Adrenal gland (tissue), 12 donors: ENCODE data around the gene EXOC3. TPM values are rescaled to one million over a fixed set of nuclear protein-coding genes. Genes with fewer than 3 reads are reported as not detected.
A peak's percentile ranks its signal among the peaks of the same experiment; 100 is the strongest.

ENCODE experiments used
- DNase-seq, 7 donors: peaks; one replicate each; pipeline ENCODE4 v3.0.0-alpha.2; 2019 to 2020
- H3K27ac ChIP-seq, 5 donors: fragments of 200-600 bp; sonication (generic) in 4 of 5; 1 replicate in 3 of 5; 2 replicates in 2 of 5; pipeline versions ENCODE4 v1.5.1 to v1.8.0; 2016 to 2020; ENCODE audit warnings: mild to moderate bottlenecking in 1 of 5
- H3K27me3 ChIP-seq: fragments of 200-600 bp; 2 replicates; pipeline ENCODE4 v1.8.0; 2021
- H3K36me3 ChIP-seq, 2 donors: fragments of 200-600 bp; replicated peaks in 1 of 2; 1 replicate in 1 of 2; 2 replicates in 1 of 2; pipeline versions ENCODE4 v1.5.1 to v1.8.0; 2018 to 2022
- H3K4me1 ChIP-seq, 2 donors: fragments of 200-600 bp; replicated peaks in 1 of 2; 1 replicate in 1 of 2; 2 replicates in 1 of 2; pipeline versions ENCODE4 v1.5.1 to v1.8.0; 2018 to 2021
- H3K4me3 ChIP-seq, 4 donors: fragments of 200-600 bp; sonication (generic) in 3 of 4; one replicate each; pipeline ENCODE4 v1.5.1; 2016 to 2018
- H3K9me3 ChIP-seq, 3 donors: fragments of 200-600 bp; sonication (generic) in 1 of 3; replicated peaks in 1 of 3; 1 replicate in 2 of 3; 2 replicates in 1 of 3; pipeline versions ENCODE4 v1.5.1 to v1.8.0; 2016 to 2021
- CTCF ChIP-seq, 6 experiments: fragments of 450-650 bp in 4 of 6; fragments of 200-600 bp in 2 of 6; sonication (generic) in 1 of 6; IDR thresholded peaks; 1 replicate in 5 of 6; 2 replicates in 1 of 6; pipeline versions ENCODE4 v1.5.1 to v1.8.0; 2016 to 2021; ENCODE audit warnings: antibody characterized with exemption in 6 of 6, mild to moderate bottlenecking in 2 of 6, moderate library complexity in 1 of 6
- POLR2A ChIP-seq, 2 donors: fragments of 450-650 bp; IDR thresholded peaks; one replicate each; pipeline ENCODE4 v1.6.1; 2017; ENCODE audit warnings: antibody characterized with exemption in 2 of 2, mild to moderate bottlenecking in 2 of 2, moderate library complexity in 1 of 2
- WGBS, 4 donors: extraction: QIAGEN DNeasy Blood & Tissue Kit in 2 of 4; methylation state at CpG; one replicate each; pipeline versions ENCODE4 v1.1.5 to v1.1.7; 2013 to 2017; 5-methylcytosine and 5-hydroxymethylcytosine counted together
- intact Hi-C, 2 donors: fragments of 100-400 bp; cut with DNase I; formaldehyde crosslinking; loops; one replicate each; pipeline versions ENCODE4 v1.14.1 to v1.15.0; 2022 to 2023
- polyA plus RNA-seq, 3 donors: library from polyadenylated mRNA; stranded (reverse); fragments of 200-250 nt in 2 of 3; fragments of 350-450 nt in 1 of 3; fragmentation: Illumina TruSeq in 1 of 3; extraction: RNeasy Lipid Tissue Mini Kit (QIAGEN cat#74804) in 1 of 3; gene quantifications; one replicate each; pipeline ENCODE4 v1.2.3, GENCODE V29; 2013 to 2014
- total RNA-seq, 9 donors: library from RNA; depleted of rRNA in 4 of 9; stranded (reverse); fragments of >200 nt in 4 of 9; fragments of 120-200 nt in 1 of 9; fragmentation: NEBNext Ultra II Directional in 1 of 9; extraction: Animal tissue kit (Norgen Biotek cat#: 25700) in 1 of 9; gene quantifications; one replicate each; pipeline versions ENCODE4 v1.1.0 to v1.2.4, GENCODE V29; 2013 to 2023
- donor health status: healthy with polysubstance abuse.
- donor health status: Bipolar disorder and iron deficiency.
- donor health status: DM: yes; HTN: yes; CAD: no.
- donor health status: DM: no; HTN: no; CAD: no.
- donor health status: DM: no; HTN: no; CAD: no.
- donor health status: DM: yes; HTN: yes; CAD: no.

The EXOC3 gene
- total and polyA plus RNA-seq, 12 donors, result 24.7 to 66.4 (median 42.7) TPM

GRCh38 chr5:464446-464842, 21.5 kb downstream of the EXOC3 start:
- Histone ChIP-seq H3K36me3 (peaks cover 0 to 65% of the 10 kb centered on the region in 2 donors), H3K4me3 (no peak overlapping the region), H3K27ac (no peak overlapping the region), H3K4me1 (no peaks in the 10 kb centered on the region), H3K27me3 (no peaks in the 10 kb centered on the region), H3K9me3 (no peaks in the 10 kb centered on the region)
- 90 to 96% (median 95%) methylated on average over 15 to 19 of the region's 19 CpGs for WGBS, 4 donors
- intact Hi-C loops, result no loop called here
- no peak for TF ChIP-seq CTCF (IDR thresholded peaks at IDR 0.05)
- no peak for TF ChIP-seq POLR2A (IDR thresholded peaks at IDR 0.05)
- DNase-seq, result peak in 3 of 7 donors; percentile 1 to 9 (median 3)

- peak in 3 of 7 donors; percentile 0 to 10 (median 3) for DNase-seq
- no peak overlapping the region for H3K4me3 ChIP-seq
- 94 to 95% (median 95%) methylated on average over 24 to 63 of the region's 63 CpGs for whole genome bisulfite sequencing, 4 donors
- intact Hi-C loops, result no loop called here
- no peak overlapping the region for H3K27ac ChIP-seq
- peaks cover 0 to 60% of the 10 kb centered on the region in 2 donors for H3K36me3 ChIP-seq
- no peaks in the 10 kb centered on the region for H3K4me1 ChIP-seq
- H3K9me3 ChIP-seq, result no peaks in the 10 kb centered on the region
- TF ChIP-seq CTCF (IDR thresholded peaks at IDR 0.05), result no peak
- TF ChIP-seq POLR2A (IDR thresholded peaks at IDR 0.05), result no peak
- no peaks in the 10 kb centered on the region for H3K27me3 ChIP-seq
These were observed 22.0 kb downstream of the EXOC3 start for GRCh38 chr5:464843-465590.

- intact Hi-C loops, result no loop called here
- no peaks in the 10 kb centered on the region for H3K27me3 ChIP-seq
- H3K27ac ChIP-seq, result no peak overlapping the region
- 88 to 96% (median 90%) methylated on average over 16 to 29 of the region's 29 CpGs for WGBS, 4 donors
- H3K36me3 ChIP-seq, result peaks cover 0 to 52% of the 10 kb centered on the region in 2 donors
- no peak overlapping the region for H3K4me3 ChIP-seq
- H3K4me1 ChIP-seq, result peaks cover 0 to 6% of the 10 kb centered on the region in 2 donors
- no peaks in the 10 kb centered on the region for H3K9me3 ChIP-seq
- DNase-seq, result peak in 1 of 7 donors; percentile 4
- TF ChIP-seq POLR2A (IDR thresholded peaks at IDR 0.05) (no peak), CTCF (IDR thresholded peaks at IDR 0.05) (no peak)
These were observed 22.8 kb downstream of the EXOC3 start for GRCh38 chr5:465591-466403.

GRCh38 chr5:466661-467310, 23.8 kb downstream of the EXOC3 start:
- 90 to 94% (median 92%) methylated on average over 17 to 30 of the region's 30 CpGs for WGBS, 4 donors
- TF ChIP-seq POLR2A (IDR thresholded peaks at IDR 0.05), result no peak
- no peak for TF ChIP-seq CTCF (IDR thresholded peaks at IDR 0.05)
- Histone ChIP-seq H3K4me1 (peaks cover under 1 to 15% of the 10 kb centered on the region in 2 donors), H3K4me3 (no peak overlapping the region), H3K36me3 (peaks cover 0 to 51% of the 10 kb centered on the region in 2 donors), H3K9me3 (no peaks in the 10 kb centered on the region), H3K27me3 (no peaks in the 10 kb centered on the region), H3K27ac (no peak overlapping the region)
- DNase-seq, result peak in 1 of 7 donors; percentile 6
- intact Hi-C loops, result no loop called here
